IPS-18a (cell line): Measurements from ENCODE around the gene LRIG3.
"Not testable (repeated sequence)": the region's sequence is repeated elsewhere in the genome, so short reads cannot be mapped to it uniquely, and the experiment has no call there.

Source experiments
- H3K27ac ChIP-seq: one replicate; pipeline ENCODE4 v1.5.1; 2013; ENCODE audit warnings: low read length
- H3K27me3 ChIP-seq: one replicate; pipeline ENCODE4 v1.6.1; 2013; ENCODE audit warnings: mild to moderate bottlenecking, low read length; ENCODE audit not compliant: control insufficient read depth, insufficient read depth
- H3K36me3 ChIP-seq: one replicate; pipeline ENCODE4 v1.6.1; 2013; ENCODE audit warnings: low read depth, low read length; ENCODE audit not compliant: control insufficient read depth
- H3K4me1 ChIP-seq: one replicate; pipeline ENCODE4 v1.6.1; 2013; ENCODE audit warnings: low read depth, low read length; ENCODE audit not compliant: control insufficient read depth
- H3K4me3 ChIP-seq: one replicate; pipeline ENCODE4 v1.5.1; 2013; ENCODE audit warnings: low read length
- H3K9ac ChIP-seq: one replicate; pipeline ENCODE4 v1.6.1; 2013; ENCODE audit warnings: mild to moderate bottlenecking, low read length, moderate library complexity
- H3K9me3 ChIP-seq: one replicate; pipeline ENCODE4 v1.6.1; 2013; ENCODE audit warnings: low read depth, low read length; ENCODE audit not compliant: control insufficient read depth

Gene LRIG3

DNA sequence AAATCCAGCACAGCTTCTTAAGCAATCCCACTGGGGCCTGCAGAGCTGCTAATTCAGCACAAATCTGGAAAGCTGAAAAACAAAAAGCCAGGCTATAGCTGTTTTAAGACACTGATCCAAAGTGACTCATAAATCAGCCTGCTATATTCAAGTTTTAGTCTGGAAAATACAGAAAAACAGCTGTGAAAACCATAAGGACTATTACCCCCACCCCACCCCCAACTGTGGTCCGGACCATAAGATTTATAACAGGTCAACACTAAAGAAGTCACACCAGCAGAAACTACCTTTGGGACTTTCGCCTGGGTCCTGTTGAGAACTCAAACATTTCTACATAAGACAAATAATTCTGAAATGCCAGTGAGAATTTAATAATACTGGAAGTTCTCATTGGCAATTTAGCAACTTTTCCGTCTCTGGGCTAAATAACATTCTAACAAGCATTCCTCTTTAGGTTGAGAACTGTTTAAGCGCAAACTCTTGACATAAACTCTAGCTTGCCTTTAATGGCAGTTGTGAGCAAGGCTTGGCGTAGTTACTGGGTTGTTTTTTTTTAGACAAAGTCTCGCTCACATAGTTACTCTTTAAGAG lies 3.3 kb downstream of the LRIG3 start:
- Histone ChIP-seq H3K4me3 (peak overlapping the region; percentile 82), H3K27me3 (peaks cover 14% of the 10 kb centered on the region), H3K36me3 (no peaks in the 10 kb centered on the region), H3K9ac (no peak overlapping the region), H3K4me1 (peaks cover 42% of the 10 kb centered on the region), H3K27ac (no peak overlapping the region), H3K9me3 (no peaks in the 10 kb centered on the region)

GRCh38 chr12:58916161-58916621 lies 4.1 kb downstream of the LRIG3 start:
- H3K27me3 ChIP-seq, result peaks cover 14% of the 10 kb centered on the region
- peaks cover 42% of the 10 kb centered on the region for H3K4me1 ChIP-seq
- H3K36me3 ChIP-seq, result no peaks in the 10 kb centered on the region
- no peak overlapping the region for H3K4me3 ChIP-seq
- peak overlapping the region; percentile 13 for H3K9ac ChIP-seq
- H3K27ac ChIP-seq, result no peak overlapping the region
- H3K9me3 ChIP-seq, result no peaks in the 10 kb centered on the region

DNA sequence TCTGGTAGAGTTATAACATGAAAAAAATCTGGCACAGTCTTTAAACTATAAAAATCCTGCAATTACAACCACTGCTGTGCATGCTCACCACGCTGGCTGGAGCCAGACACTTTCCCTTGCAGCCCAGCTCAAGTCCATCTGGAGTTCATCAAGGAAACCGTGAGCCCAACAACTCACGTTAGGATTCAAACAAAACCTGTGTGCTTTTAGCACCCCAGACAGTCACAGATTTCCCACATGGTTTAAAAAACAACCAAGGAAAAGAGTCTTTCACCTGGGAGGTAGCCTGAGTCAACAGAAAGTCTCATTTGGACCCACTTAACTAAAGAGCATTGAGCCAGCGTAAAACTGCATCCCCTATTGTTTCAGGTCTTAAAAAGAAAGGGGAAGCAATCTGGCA lies 4.7 kb downstream of the LRIG3 start:
- peaks cover 14% of the 10 kb centered on the region for H3K27me3 ChIP-seq
- peaks cover 44% of the 10 kb centered on the region for H3K4me1 ChIP-seq
- no peak overlapping the region for H3K27ac ChIP-seq
- H3K36me3 ChIP-seq, result no peaks in the 10 kb centered on the region
- no peak overlapping the region for H3K4me3 ChIP-seq
- peak overlapping the region; percentile 13 for H3K9ac ChIP-seq
- no peaks in the 10 kb centered on the region for H3K9me3 ChIP-seq

- H3K27ac ChIP-seq, result no peak overlapping the region
- no peaks in the 10 kb centered on the region for H3K36me3 ChIP-seq
- no peak overlapping the region for H3K9ac ChIP-seq
- H3K9me3 ChIP-seq, result no peaks in the 10 kb centered on the region
- H3K4me3 ChIP-seq, result no peak overlapping the region
- H3K4me1 ChIP-seq, result peaks cover 44% of the 10 kb centered on the region
- H3K27me3 ChIP-seq, result peaks cover 14% of the 10 kb centered on the region
Observed at GRCh38 chr12:58915037-58915436, 5.3 kb downstream of the LRIG3 start.

DNA sequence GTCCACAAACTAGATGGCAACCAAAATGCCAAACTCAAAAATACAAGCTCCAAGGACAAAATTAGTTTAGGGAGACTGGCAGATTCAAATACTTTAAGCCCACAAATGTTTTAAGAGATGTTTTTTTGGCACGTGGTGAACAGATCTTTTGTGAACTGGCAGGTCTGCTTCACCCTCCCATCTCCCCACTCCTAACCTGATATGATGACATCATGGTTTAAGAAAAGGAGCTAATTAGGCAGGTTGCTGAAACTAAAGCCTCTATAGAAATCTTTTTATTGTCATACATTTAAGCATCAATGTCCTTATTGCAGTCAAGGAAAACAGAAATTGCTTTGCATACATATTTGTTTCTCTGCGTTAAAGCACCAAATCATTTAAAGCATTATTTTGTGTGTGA lies 5.8 kb downstream of the LRIG3 start:
- H3K9ac ChIP-seq, result no peak overlapping the region
- H3K4me3 ChIP-seq, result no peak overlapping the region
- H3K36me3 ChIP-seq, result no peaks in the 10 kb centered on the region
- H3K27ac ChIP-seq, result no peak overlapping the region
- peaks cover 44% of the 10 kb centered on the region for H3K4me1 ChIP-seq
- H3K27me3 ChIP-seq, result peaks cover 17% of the 10 kb centered on the region
- no peaks in the 10 kb centered on the region for H3K9me3 ChIP-seq

GRCh38 chr12:58907391-58907790 lies 12.9 kb downstream of the LRIG3 start:
- H3K9ac ChIP-seq, result no peak overlapping the region
- no peaks in the 10 kb centered on the region for H3K9me3 ChIP-seq
- no peak overlapping the region for H3K4me3 ChIP-seq
- H3K27ac ChIP-seq, result no peak overlapping the region
- peaks cover 9% of the 10 kb centered on the region for H3K4me1 ChIP-seq
- H3K27me3 ChIP-seq, result peaks cover 7% of the 10 kb centered on the region
- H3K36me3 ChIP-seq, result no peaks in the 10 kb centered on the region

DNA sequence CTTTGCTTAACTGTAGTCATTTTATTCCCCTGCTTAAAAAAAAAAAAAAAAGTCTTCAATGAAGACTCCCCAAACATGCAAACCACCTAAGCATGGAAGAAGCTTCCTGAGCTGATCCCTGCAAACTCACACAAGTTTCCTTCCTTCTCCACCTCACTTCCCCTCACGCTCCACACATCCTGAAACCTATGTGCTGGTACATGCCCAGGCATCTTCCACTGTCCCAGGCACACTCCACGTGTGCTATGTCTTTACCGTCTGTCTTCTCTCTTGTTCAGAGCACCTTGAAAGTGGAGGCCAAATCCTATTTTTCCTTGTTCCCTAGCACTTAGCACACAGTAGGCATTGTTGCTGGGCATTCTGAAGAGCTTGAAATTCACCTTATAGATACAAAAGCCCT lies 13.4 kb downstream of the LRIG3 start:
- Histone ChIP-seq H3K9ac (no peak overlapping the region), H3K4me1 (peaks cover 9% of the 10 kb centered on the region), H3K27ac (no peak overlapping the region), H3K9me3 (no peaks in the 10 kb centered on the region), H3K27me3 (peaks cover 7% of the 10 kb centered on the region), H3K4me3 (no peak overlapping the region), H3K36me3 (no peaks in the 10 kb centered on the region)

GRCh38 chr12:58905422-58905821 lies 14.9 kb downstream of the LRIG3 start:
- no peak overlapping the region for H3K9ac ChIP-seq
- no peak overlapping the region for H3K4me3 ChIP-seq
- peaks cover 3% of the 10 kb centered on the region for H3K4me1 ChIP-seq
- H3K36me3 ChIP-seq, result no peaks in the 10 kb centered on the region
- H3K9me3 ChIP-seq, result no peaks in the 10 kb centered on the region
- H3K27ac ChIP-seq, result no peak overlapping the region
- H3K27me3 ChIP-seq, result peaks cover 7% of the 10 kb centered on the region

- not testable (repeated sequence) for H3K9ac ChIP-seq, H3K27ac ChIP-seq, H3K27me3 ChIP-seq, H3K36me3 ChIP-seq, H3K4me1 ChIP-seq, H3K9me3 ChIP-seq, H3K4me3 ChIP-seq
Observed at GRCh38 chr12:58902726-58903125, 17.6 kb downstream of the LRIG3 start.

DNA sequence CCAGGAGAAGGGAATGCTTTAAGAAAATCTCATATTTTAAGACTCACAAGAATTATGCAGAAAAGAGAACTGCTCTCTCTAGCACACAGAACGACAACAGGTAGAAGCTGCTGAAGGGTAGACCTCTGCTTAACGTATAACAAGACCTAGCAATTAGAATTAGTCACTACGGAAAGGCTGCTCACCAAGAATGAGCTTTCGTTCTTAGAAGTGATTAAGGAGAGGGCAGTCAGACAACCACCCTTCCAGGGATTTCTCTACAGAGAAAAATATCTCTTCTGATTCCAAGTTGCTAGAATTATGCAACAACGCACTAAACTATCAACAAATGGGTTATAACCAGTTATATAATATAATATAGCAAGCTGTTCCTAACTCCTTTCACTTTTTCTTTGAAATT lies 18.6 kb downstream of the LRIG3 start:
- Histone ChIP-seq H3K4me3 (no peak overlapping the region), H3K27ac (no peak overlapping the region), H3K4me1 (no peaks in the 10 kb centered on the region), H3K9me3 (no peaks in the 10 kb centered on the region), H3K9ac (no peak overlapping the region), H3K36me3 (no peaks in the 10 kb centered on the region), H3K27me3 (no peaks in the 10 kb centered on the region)

DNA sequence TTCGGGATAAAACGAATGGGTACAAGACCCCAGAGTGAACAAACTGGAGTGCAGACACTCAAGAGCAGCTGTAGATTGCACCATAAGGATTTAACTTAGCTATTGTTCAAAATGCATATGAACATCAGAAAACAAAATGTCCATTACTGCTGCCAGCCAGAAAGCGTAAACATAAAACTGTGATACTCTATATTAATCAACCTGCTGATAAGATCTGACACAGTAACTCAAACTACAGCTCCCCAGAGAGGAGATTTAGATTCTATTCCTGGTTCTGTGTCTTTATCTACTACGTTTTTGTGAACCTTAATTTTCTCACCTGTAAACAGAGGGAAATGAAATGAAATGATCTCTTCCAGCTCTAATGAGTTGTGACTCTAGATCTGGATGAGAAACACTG lies 22.3 kb downstream of the LRIG3 start:
- no peak overlapping the region for H3K9ac ChIP-seq
- no peaks in the 10 kb centered on the region for H3K27me3 ChIP-seq
- H3K9me3 ChIP-seq, result no peaks in the 10 kb centered on the region
- no peaks in the 10 kb centered on the region for H3K4me1 ChIP-seq
- H3K36me3 ChIP-seq, result no peaks in the 10 kb centered on the region
- H3K4me3 ChIP-seq, result no peak overlapping the region
- H3K27ac ChIP-seq, result no peak overlapping the region

GRCh38 chr12:58896278-58896677 lies 24.0 kb downstream of the LRIG3 start:
- H3K4me1 ChIP-seq, result peaks cover 7% of the 10 kb centered on the region
- no peaks in the 10 kb centered on the region for H3K36me3 ChIP-seq
- H3K4me3 ChIP-seq, result no peak overlapping the region
- H3K9ac ChIP-seq, result no peak overlapping the region
- H3K27ac ChIP-seq, result no peak overlapping the region
- no peaks in the 10 kb centered on the region for H3K9me3 ChIP-seq
- H3K27me3 ChIP-seq, result no peaks in the 10 kb centered on the region
